Activated CD4-positive, alpha-beta T cell treated with anti-CD3 and anti-CD28 coated beads, Interleukin-2, Interleukin-6, amounts not matched to agents 100 ng/mL and 50 ng/mL, durations not matched to agents 16 hours and 8 hours (primary cell): ENCODE results near the gene ATL2.
"Not testable (repeated sequence)": the region's sequence is repeated elsewhere in the genome, so short reads cannot be mapped to it uniquely, and the experiment has no call there.

Experiments
- DNase-seq: peaks from one replicate; pipeline ENCODE4 v3.0.0-alpha.2; 2020

ATL2 gene

DNA sequence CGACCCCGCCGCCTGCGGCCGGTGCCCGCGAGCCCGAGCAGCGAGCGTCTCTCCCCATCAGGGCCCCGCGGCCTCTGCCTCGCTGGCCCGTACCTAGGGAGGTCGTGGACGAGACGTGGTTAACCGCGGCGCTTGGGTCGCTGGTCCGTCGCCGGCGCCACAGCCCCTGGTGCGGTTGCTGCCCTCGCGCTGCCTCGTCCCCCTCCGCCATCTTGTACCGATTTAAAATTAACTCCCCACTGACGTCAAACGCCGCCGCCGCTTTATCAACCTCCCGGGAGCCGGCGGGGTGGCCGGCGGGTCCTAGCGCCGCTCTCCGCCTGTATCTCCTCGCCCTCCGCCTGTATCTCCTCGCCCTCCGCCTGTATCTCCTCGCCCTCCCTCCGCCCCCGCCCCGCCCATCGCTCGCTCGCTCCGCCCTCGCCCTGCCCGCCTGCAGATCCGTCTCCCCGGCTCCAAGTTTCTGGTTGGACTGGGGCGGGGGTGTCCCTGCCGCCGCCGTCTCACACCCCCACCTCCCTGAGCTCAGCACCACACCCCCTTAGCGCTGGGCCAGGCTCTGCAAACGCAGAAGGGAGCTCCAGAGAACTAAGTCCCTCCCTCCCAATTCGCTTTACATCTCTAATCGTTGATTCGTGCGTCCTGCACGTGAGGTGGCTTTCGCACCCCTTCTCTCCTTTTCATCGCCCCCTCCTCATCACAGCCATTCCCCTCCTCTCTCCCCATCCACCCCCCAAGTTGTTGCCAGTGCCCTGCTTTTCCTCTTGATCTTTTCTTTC, at the start of gene ATL2:
ATL2 (minus strand) TSS at position 224 of the 779 bp plus-strand sequence; CDS start at position 211, 13 bp downstream.
- peak; percentile 97 for DNase-seq

DNA sequence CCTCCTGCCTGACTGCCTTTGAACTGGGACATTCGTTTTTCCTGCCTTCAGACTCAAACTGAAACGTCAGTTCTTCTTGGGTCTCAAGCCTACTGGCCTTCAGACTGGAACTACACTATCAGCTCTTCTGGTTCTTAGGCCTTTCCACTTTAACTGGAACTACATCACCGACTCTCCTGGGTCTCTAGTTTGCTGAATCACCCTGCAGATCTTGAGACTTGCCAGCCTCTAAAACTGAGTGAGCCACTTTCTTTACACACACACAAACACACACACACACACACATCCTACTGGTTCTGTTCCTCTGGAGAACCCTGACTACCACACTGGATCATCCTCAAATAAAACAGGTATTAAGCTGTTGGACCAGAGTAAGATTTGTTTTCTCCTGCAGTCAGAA, 46.7 kb upstream of the ATL2 start:
- DNase-seq: no peak

GRCh38 chr2:38421274-38422056, 44.4 kb upstream of the ATL2 start:
- DNase-seq: no peak

GRCh38 chr2:38419499-38419898, 42.4 kb upstream of the ATL2 start:
- DNase-seq: no peak

DNA sequence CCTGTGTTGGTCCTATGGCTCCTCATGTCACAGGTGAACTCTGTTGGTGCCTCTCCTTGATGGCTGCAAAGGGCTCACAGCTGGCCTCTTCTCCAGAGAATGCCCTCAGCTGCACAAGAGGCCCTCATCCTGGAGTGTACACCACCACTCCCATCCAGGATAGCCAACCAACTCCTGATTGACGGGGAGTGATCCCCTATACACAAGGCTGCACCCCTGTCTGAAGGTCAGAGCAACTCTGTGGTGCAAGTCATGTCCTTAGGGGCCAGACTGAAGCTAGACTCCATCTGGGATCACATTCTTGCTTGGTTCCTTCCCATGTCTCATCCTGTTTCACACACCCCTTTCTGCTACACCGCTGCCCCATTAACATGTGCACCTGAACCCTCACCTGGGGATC, 41.7 kb upstream of the ATL2 start:
- DNase-seq: no peak

DNA sequence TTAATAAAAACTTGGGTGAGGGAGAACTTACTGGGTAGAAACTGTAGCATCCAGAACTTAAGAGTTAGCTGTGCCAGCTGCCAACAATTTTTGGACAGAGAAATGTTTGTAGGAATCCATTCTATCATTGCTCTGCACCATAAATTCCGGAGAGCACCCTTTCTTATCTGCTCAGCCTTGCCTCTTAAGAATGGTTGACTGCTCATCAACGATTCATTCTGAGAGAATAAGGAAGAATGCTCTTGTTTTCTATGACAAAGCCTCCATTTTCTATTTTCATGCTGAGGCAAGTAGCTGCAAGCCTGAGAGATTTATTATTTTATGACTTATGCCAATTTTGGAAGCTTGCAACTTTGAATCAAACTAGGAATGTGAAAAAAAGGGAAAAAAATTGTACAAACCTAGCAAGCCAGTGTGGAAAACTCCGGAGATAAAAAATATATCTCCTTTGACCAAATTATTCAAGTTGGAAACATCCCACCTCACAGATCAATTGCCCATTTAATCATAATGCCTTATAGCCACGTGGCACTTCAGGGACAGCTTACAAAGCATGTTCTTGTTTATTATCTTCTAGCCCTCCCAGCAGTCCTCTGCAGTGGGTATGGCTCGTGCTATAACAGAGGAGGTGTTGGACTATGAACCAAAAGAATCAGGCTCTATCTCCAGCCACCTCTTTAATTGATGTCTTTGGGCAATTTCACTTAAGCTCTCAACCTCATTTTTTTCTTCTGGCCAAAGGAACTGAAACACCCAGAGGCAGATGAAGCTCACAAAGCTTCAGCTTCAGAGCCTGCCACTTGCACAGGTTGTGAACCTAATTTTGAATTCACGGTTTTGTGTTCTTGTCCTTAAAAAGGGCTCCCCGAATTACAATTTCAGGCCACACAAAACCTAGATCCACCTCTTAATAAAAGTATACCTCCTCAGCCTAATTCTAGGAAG, 40.9 kb upstream of the ATL2 start:
- DNase-seq: no peak

DNA sequence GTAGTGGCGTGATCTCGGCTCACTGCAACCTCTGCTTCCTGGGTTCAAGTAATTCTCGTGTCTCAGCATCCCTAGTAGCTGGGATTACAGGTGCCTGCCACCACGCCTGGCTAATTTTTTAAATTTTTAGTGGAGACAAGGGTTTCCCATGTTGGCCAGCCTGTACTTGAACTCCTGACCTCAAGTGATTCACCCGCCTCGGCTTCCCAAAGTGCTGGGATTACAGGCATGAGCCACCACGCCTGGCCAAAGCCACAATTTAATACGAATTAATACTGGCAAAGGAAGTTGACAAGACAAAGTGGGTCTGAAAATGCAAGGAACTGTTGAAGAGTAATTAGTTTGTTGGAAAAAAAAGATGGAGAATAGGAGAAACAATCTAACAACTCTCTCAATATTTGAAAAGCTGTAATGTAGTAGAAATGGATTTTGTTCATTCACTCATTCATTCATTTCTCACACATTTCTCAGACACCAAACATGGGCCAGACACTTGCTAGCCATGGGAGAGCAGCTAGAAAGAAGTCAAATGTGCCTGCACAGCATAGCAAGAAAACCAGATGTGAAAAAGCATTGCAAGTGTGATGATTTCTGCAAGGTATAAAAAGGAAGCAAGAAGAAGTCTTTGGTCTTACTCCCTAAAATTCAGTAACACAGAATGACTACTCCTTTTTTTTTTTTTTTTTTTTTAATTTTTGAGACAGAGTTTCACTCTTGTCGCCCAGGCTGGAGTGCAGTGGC, 39.4 kb upstream of the ATL2 start:
- DNase-seq: no peak

GRCh38 chr2:38415728-38416291, 38.7 kb upstream of the ATL2 start:
- DNase-seq: no peak

- DNase-seq: no peak
Observed at GRCh38 chr2:38415023-38415422, 38.0 kb upstream of the ATL2 start.

DNA sequence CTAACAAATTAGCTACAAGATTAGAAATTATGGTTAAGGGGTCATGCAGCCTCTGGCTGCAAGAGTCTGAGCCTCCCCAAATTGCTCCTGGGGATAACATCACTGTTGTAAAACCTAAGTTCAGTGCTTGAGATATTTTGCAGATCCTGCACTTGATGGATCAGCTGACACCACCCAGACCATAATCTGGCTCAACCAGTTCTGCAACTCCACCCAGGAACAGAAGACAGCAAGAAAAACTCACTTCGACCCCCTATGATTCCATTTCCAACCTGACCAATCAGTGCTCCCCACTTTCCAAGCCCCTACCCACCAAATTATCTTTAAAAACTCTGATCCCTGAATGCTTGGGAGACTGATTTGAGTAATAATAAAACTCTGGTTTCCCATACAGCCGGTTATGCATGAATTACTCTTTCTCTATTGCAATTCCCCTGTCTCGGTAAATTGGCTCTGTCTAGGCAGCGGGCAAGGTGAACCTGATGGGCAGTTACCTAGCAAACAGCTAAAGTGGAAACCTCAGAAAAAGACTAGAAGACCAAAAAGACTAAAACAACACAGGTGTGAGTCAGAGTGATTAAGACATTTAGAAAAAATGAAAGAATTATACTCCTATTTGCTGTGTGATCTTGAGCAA, 35.3 kb upstream of the ATL2 start:
- not testable (repeated sequence) for DNase-seq

DNA sequence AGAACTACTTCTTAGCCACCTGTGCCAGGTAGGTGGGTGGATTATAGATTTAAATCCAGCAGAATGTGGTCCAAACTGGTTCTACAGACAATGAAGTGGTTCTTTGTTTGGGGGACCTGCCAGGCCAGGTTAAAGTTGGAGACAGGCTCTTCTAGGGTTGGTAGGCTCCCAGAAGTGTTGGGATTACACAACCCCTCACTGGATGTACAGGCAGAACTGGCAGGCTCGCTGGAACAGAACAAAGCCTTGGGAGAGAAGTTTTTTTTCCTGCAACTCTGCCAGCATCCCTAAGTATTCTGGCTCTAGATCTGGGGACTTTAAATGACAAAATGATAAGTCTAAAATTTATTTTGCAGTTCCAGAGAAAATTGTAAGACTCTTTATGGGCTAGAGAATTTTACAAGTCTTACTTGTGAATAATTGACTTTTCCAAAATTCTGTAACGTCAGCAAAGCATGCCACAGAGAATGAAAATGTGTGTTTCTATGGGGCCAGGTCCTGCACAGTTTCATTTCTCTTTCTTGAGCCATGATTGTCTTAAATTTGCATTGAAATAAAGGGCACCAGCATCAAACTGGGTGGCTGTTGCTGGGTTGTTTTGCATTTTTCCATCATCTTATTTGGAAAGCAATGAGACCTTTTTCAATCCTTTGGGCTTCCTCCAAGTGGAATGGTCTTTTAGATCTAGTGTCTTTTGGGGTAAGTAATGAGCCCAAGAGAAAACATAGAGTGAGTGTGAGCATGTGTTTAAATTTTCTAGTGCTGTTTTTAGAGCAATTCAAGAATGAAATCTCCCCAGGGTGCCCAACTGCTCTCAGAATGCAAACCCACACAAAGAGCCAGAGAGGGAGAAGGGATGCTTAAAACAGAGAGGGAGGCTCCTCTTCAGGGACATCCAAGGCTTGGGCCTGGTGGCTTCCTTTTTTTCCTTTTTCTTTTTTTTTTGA, 32.4 kb upstream of the ATL2 start:
- DNase-seq: no peak

DNA sequence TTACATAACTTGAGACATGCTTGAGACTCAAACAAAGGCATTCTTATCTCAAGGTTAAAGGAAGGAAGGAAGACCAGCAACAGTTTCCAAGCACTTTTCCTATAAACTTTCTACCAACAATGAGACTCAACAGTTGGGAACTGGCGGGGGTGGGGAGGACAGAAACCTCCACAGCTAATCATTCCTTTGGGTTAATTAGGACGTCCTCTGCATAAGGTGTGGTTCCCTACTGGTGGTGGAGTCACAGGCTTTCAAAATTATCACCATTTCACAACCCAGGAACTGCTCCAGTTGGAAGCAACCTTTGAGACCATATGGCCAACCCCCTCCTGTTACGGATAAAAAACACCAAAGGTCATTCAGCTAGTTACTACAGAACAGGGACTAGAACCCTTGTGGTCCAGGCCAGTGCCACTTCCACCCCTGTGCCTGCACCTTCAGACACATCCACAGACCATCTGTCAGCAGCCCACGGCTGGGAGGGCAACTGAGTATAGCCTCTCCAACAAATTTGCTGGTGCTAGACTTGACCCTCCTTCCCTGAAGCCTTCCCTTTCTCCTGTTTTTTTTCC, 30.1 kb upstream of the ATL2 start:
- no peak for DNase-seq

DNA sequence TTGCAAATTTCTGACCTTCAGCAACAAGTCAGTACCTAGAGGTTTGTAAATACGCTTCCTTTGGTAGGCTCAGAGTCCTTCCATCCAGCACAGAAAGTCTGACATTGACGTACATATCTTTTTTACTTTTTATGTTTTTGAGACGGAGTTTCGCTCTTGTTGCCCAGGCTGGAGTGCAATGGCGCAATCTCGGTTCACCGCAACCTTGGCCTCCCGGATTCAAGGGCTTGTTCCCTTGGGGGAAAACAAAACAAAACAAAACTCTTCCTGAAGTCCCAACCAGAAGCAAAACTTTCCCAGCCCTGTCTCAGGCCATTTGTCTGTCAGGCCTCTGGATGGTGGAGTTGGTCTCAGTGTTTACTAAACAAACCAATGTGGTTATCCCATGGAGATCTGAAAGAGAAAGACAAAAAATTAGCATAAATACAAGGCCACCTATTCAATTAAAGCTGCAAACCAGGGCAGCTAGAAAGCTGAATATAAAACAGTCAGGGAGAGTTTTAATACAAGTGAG, 29.6 kb upstream of the ATL2 start:
- no peak for DNase-seq

DNA sequence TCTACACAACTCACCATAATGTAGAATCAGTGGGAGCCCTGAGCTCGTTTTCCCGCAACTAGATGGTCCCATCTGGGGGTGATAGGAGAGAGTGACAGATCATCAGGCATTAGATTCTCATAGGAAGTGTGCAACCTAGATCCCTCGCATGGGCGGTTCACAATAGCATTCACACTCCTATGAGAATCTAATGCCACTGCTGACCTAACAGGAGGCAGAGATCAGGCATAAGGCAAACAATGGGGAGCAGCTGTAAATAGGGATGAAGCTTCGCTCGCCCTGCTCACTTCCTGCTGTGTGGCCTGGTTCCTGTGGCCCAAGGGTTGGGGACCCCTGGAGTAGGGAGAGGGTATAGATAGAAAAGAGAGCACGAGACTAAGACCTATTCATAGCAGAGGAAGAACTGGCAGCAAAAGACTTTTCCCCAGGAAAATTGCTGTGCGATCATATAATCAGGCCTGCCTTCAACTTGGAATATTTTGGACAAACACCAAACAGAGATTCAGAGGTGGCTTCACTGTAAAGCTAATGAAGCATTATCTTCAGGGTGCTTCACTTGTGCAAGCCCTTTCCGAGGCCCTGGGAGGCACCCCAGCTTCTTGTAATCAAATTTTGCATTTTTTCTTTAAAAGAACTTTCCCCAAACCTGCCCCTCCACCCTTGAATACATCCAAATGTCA, 29.0 kb upstream of the ATL2 start:
- DNase-seq: no peak

DNA sequence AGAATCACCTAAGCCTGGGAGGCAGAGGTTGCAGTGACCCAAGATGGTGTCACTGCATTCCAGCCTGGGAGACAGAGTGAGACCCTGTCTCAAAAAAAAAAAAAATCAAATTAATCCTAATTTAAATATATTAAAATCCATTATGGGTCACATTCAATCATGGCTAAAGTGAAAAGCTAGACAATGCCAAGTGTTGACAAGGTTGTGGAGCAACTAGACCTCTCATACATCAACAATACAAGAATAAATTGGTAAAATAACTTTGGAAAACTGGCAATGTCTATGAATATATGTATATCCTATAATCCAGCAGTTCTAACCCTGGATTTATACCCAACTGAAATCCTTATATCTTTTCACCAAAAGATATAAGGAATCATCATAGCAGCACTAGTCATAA, 23.4 kb upstream of the ATL2 start:
- no peak for DNase-seq

GRCh38 chr2:38398739-38399138, 21.7 kb upstream of the ATL2 start:
- no peak for DNase-seq

GRCh38 chr2:38394903-38395341, 17.8 kb upstream of the ATL2 start:
- peak; percentile 40 for DNase-seq

- DNase-seq: no peak
Observed at GRCh38 chr2:38394041-38394440, 17.0 kb upstream of the ATL2 start.

DNA sequence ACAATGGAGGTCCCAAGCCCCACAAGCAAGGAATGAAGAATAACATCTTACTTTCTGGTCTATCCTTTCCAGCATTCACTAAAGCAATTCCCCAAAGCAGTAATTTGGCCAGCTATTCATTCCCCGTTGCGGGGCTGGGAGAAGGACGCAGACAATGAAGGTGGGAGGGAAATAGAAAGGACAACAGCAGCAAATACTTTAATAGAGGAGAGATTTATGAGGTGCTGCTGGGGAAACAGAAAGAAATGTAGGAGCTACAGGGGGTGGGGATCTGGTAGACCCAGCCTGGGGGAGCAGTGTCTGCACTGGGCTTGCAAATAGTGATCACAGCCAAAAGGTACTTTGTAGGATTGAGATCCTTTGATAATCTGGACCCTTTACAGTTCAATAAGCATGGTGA, 13.9 kb upstream of the ATL2 start:
- no peak for DNase-seq
